ENCODE measurements around the gene DPH5.

Gene DPH5

GRCh38 chr1:101050869-101051268, 25.3 kb upstream of the DPH5 start:
- no peaks in the 10 kb centered on the region for H3K9me3 ChIP-seq (ENCODE audit: control extremely low read depth in 1 of 5, control insufficient read depth in 4 of 5, insufficient read depth in 2 of 5, low read depth in 1 of 5, low read length in 4 of 5)
- no peaks in the 10 kb centered on the region for H3K4me1 ChIP-seq (ENCODE audit: control extremely low read depth in 1 of 4, control insufficient read depth in 4 of 4, insufficient read depth in 4 of 4, low read length in 3 of 4)
- CTCF ChIA-PET, result interaction anchor here (0.9 to 1.6 kb wide), 5 partner anchors 14 to 237 kb away, joined by 3 to 4 read pairs (median 4); no protein-coding TSS in a partner anchor
- no peak overlapping the region for H3K27ac ChIP-seq (ENCODE audit: insufficient read depth in 1 of 2, low read depth in 1 of 2, low read length in 2 of 2, poor library complexity in 1 of 2, severe bottlenecking in 2 of 2)
- 100% methylated on average over 1 of the region's 2 CpGs for WGBS (ENCODE audit: insufficient coverage)
- DNase-seq, result no peak
- H3K4me3 ChIP-seq (ENCODE audit: control insufficient read depth in 1 of 7, extremely low read depth in 1 of 7, insufficient read depth in 4 of 7, low read depth in 2 of 7, low read length in 6 of 7), result no peak overlapping the region
- peaks cover 0 to 8% (median 2%) of the 10 kb centered on the region in 4 experiments for H3K36me3 ChIP-seq (ENCODE audit: control insufficient read depth in 4 of 4, insufficient read depth in 4 of 4, low read length in 3 of 4)
- POLR2A ChIA-PET, result no interaction called here
- no peaks in the 10 kb centered on the region for H3K27me3 ChIP-seq (replicated peaks in 2 of 5; ENCODE audit: control insufficient read depth in 4 of 5, insufficient read depth in 5 of 5, low read length in 4 of 5)

GRCh38 chr1:101044749-101045148, 19.2 kb upstream of the DPH5 start:
- no peak for DNase-seq
- H3K27ac ChIP-seq (ENCODE audit: insufficient read depth in 1 of 2, low read depth in 1 of 2, low read length in 2 of 2, poor library complexity in 1 of 2, severe bottlenecking in 2 of 2), result no peak overlapping the region
- POLR2A ChIA-PET, result interaction anchor here (0.6 kb wide), 1 partner anchor 173 kb away, joined by 3 read pairs; no protein-coding TSS in a partner anchor
- H3K9me3 ChIP-seq (ENCODE audit: control extremely low read depth in 1 of 5, control insufficient read depth in 4 of 5, insufficient read depth in 2 of 5, low read depth in 1 of 5, low read length in 4 of 5), result peaks cover 0 to 20% (median 11%) of the 10 kb centered on the region in 5 experiments
- no peaks in the 10 kb centered on the region for H3K4me1 ChIP-seq (ENCODE audit: control extremely low read depth in 1 of 4, control insufficient read depth in 4 of 4, insufficient read depth in 4 of 4, low read length in 3 of 4)
- no peaks in the 10 kb centered on the region for H3K27me3 ChIP-seq (replicated peaks in 2 of 5; ENCODE audit: control insufficient read depth in 4 of 5, insufficient read depth in 5 of 5, low read length in 4 of 5)
- CTCF ChIA-PET, result interaction anchor here (0.6 to 5.7 kb wide), 15 partner anchors 10 to 246 kb away, joined by 3 to 36 read pairs (median 4); partner anchors contain the start of gene S1PR1
- no peak overlapping the region for H3K4me3 ChIP-seq (ENCODE audit: control insufficient read depth in 1 of 7, extremely low read depth in 1 of 7, insufficient read depth in 4 of 7, low read depth in 2 of 7, low read length in 6 of 7)
- peaks cover 3 to 21% (median 9%) of the 10 kb centered on the region in 4 experiments for H3K36me3 ChIP-seq (ENCODE audit: control insufficient read depth in 4 of 4, insufficient read depth in 4 of 4, low read length in 3 of 4)

GRCh38 chr1:101044259-101044658, 18.7 kb upstream of the DPH5 start:
- no peak for DNase-seq
- H3K4me1 ChIP-seq (ENCODE audit: control extremely low read depth in 1 of 4, control insufficient read depth in 4 of 4, insufficient read depth in 4 of 4, low read length in 3 of 4), result no peaks in the 10 kb centered on the region
- H3K9me3 ChIP-seq (ENCODE audit: control extremely low read depth in 1 of 5, control insufficient read depth in 4 of 5, insufficient read depth in 2 of 5, low read depth in 1 of 5, low read length in 4 of 5), result peaks cover 0 to 24% (median 11%) of the 10 kb centered on the region in 5 experiments
- POLR2A ChIA-PET, result interaction anchor here (0.6 kb wide), 1 partner anchor 173 kb away, joined by 3 read pairs; no protein-coding TSS in a partner anchor
- no peak overlapping the region for H3K4me3 ChIP-seq (ENCODE audit: control insufficient read depth in 1 of 7, extremely low read depth in 1 of 7, insufficient read depth in 4 of 7, low read depth in 2 of 7, low read length in 6 of 7)
- peaks cover 3 to 26% (median 12%) of the 10 kb centered on the region in 4 experiments for H3K36me3 ChIP-seq (ENCODE audit: control insufficient read depth in 4 of 4, insufficient read depth in 4 of 4, low read length in 3 of 4)
- CTCF ChIA-PET, result interaction anchor here (0.6 to 5.7 kb wide), 16 partner anchors 10 to 246 kb away, joined by 3 to 36 read pairs (median 4); partner anchors contain the start of gene S1PR1
- no peak overlapping the region for H3K27ac ChIP-seq (ENCODE audit: insufficient read depth in 1 of 2, low read depth in 1 of 2, low read length in 2 of 2, poor library complexity in 1 of 2, severe bottlenecking in 2 of 2)
- H3K27me3 ChIP-seq (replicated peaks in 2 of 5; ENCODE audit: control insufficient read depth in 4 of 5, insufficient read depth in 5 of 5, low read length in 4 of 5), result no peaks in the 10 kb centered on the region

- H3K27ac ChIP-seq (ENCODE audit: insufficient read depth in 1 of 2, low read depth in 1 of 2, low read length in 2 of 2, poor library complexity in 1 of 2, severe bottlenecking in 2 of 2), result no peak overlapping the region
- ChIA-PET CTCF (interaction anchor here (0.9 to 5.7 kb wide), 14 partner anchors 11 to 247 kb away, joined by 3 to 36 read pairs (median 4); partner anchors contain the start of gene S1PR1), POLR2A (no interaction called here)
- H3K4me3 ChIP-seq (ENCODE audit: control insufficient read depth in 1 of 7, extremely low read depth in 1 of 7, insufficient read depth in 4 of 7, low read depth in 2 of 7, low read length in 6 of 7), result no peak overlapping the region
- peaks cover 4 to 28% (median 14%) of the 10 kb centered on the region in 4 experiments for H3K36me3 ChIP-seq (ENCODE audit: control insufficient read depth in 4 of 4, insufficient read depth in 4 of 4, low read length in 3 of 4)
- H3K27me3 ChIP-seq (replicated peaks in 2 of 5; ENCODE audit: control insufficient read depth in 4 of 5, insufficient read depth in 5 of 5, low read length in 4 of 5), result no peaks in the 10 kb centered on the region
- H3K4me1 ChIP-seq (ENCODE audit: control extremely low read depth in 1 of 4, control insufficient read depth in 4 of 4, insufficient read depth in 4 of 4, low read length in 3 of 4), result no peaks in the 10 kb centered on the region
- DNase-seq, result peak; percentile 47 to 71 (median 68)
- WGBS (ENCODE audit: insufficient coverage), result no CpG with 5 or more reads among the region's 2 CpGs
- peaks cover 0 to 26% (median 11%) of the 10 kb centered on the region in 5 experiments for H3K9me3 ChIP-seq (ENCODE audit: control extremely low read depth in 1 of 5, control insufficient read depth in 4 of 5, insufficient read depth in 2 of 5, low read depth in 1 of 5, low read length in 4 of 5)
Observed at GRCh38 chr1:101043776-101044175, 18.2 kb upstream of the DPH5 start.

GRCh38 chr1:101041300-101041699, 15.7 kb upstream of the DPH5 start:
- WGBS (ENCODE audit: insufficient coverage), result no CpG with 5 or more reads among the region's 1 CpG
- ChIA-PET POLR2A (no interaction called here), CTCF (interaction anchor here (1.5 to 5.7 kb wide), 3 partner anchors 10 to 314 kb away, joined by 5 to 36 read pairs (median 8); no protein-coding TSS in a partner anchor)
- no peaks in the 10 kb centered on the region for H3K27me3 ChIP-seq (replicated peaks in 2 of 5; ENCODE audit: control insufficient read depth in 4 of 5, insufficient read depth in 5 of 5, low read length in 4 of 5)
- peaks cover 6 to 34% (median 20%) of the 10 kb centered on the region in 4 experiments for H3K36me3 ChIP-seq (ENCODE audit: control insufficient read depth in 4 of 4, insufficient read depth in 4 of 4, low read length in 3 of 4)
- no peaks in the 10 kb centered on the region for H3K4me1 ChIP-seq (ENCODE audit: control extremely low read depth in 1 of 4, control insufficient read depth in 4 of 4, insufficient read depth in 4 of 4, low read length in 3 of 4)
- H3K27ac ChIP-seq (ENCODE audit: insufficient read depth in 1 of 2, low read depth in 1 of 2, low read length in 2 of 2, poor library complexity in 1 of 2, severe bottlenecking in 2 of 2), result no peak overlapping the region
- DNase-seq, result no peak
- H3K9me3 ChIP-seq (ENCODE audit: control extremely low read depth in 1 of 5, control insufficient read depth in 4 of 5, insufficient read depth in 2 of 5, low read depth in 1 of 5, low read length in 4 of 5), result peaks cover 2 to 29% (median 11%) of the 10 kb centered on the region in 5 experiments
- H3K4me3 ChIP-seq (ENCODE audit: control insufficient read depth in 1 of 7, extremely low read depth in 1 of 7, insufficient read depth in 4 of 7, low read depth in 2 of 7, low read length in 6 of 7), result no peak overlapping the region

GRCh38 chr1:101040666-101041065, 15.1 kb upstream of the DPH5 start:
- H3K4me3 ChIP-seq (ENCODE audit: control insufficient read depth in 1 of 7, extremely low read depth in 1 of 7, insufficient read depth in 4 of 7, low read depth in 2 of 7, low read length in 6 of 7), result no peak overlapping the region
- peaks cover 6 to 32% (median 19%) of the 10 kb centered on the region in 4 experiments for H3K36me3 ChIP-seq (ENCODE audit: control insufficient read depth in 4 of 4, insufficient read depth in 4 of 4, low read length in 3 of 4)
- ChIA-PET POLR2A (no interaction called here), CTCF (interaction anchor here (1.5 to 5.7 kb wide), 3 partner anchors 9 to 314 kb away, joined by 5 to 36 read pairs (median 8); no protein-coding TSS in a partner anchor)
- no peaks in the 10 kb centered on the region for H3K27me3 ChIP-seq (replicated peaks in 2 of 5; ENCODE audit: control insufficient read depth in 4 of 5, insufficient read depth in 5 of 5, low read length in 4 of 5)
- no peak for DNase-seq
- H3K9me3 ChIP-seq (ENCODE audit: control extremely low read depth in 1 of 5, control insufficient read depth in 4 of 5, insufficient read depth in 2 of 5, low read depth in 1 of 5, low read length in 4 of 5), result peaks cover 2 to 29% (median 11%) of the 10 kb centered on the region in 5 experiments
- H3K4me1 ChIP-seq (ENCODE audit: control extremely low read depth in 1 of 4, control insufficient read depth in 4 of 4, insufficient read depth in 4 of 4, low read length in 3 of 4), result no peaks in the 10 kb centered on the region
- WGBS (ENCODE audit: insufficient coverage), result 100% methylated on average over 2 of the region's 2 CpGs
- H3K27ac ChIP-seq (ENCODE audit: insufficient read depth in 1 of 2, low read depth in 1 of 2, low read length in 2 of 2, poor library complexity in 1 of 2, severe bottlenecking in 2 of 2), result no peak overlapping the region

- Histone ChIP-seq H3K27me3 (replicated peaks in 2 of 5; ENCODE audit: control insufficient read depth in 4 of 5, insufficient read depth in 5 of 5, low read length in 4 of 5) (no peaks in the 10 kb centered on the region), H3K36me3 (ENCODE audit: control insufficient read depth in 4 of 4, insufficient read depth in 4 of 4, low read length in 3 of 4) (peaks cover 6 to 32% (median 19%) of the 10 kb centered on the region in 4 experiments), H3K9me3 (ENCODE audit: control extremely low read depth in 1 of 5, control insufficient read depth in 4 of 5, insufficient read depth in 2 of 5, low read depth in 1 of 5, low read length in 4 of 5) (peaks cover 2 to 29% (median 11%) of the 10 kb centered on the region in 5 experiments), H3K4me3 (ENCODE audit: control insufficient read depth in 1 of 7, extremely low read depth in 1 of 7, insufficient read depth in 4 of 7, low read depth in 2 of 7, low read length in 6 of 7) (no peak overlapping the region), H3K27ac (ENCODE audit: insufficient read depth in 1 of 2, low read depth in 1 of 2, low read length in 2 of 2, poor library complexity in 1 of 2, severe bottlenecking in 2 of 2) (no peak overlapping the region), H3K4me1 (ENCODE audit: control extremely low read depth in 1 of 4, control insufficient read depth in 4 of 4, insufficient read depth in 4 of 4, low read length in 3 of 4) (no peaks in the 10 kb centered on the region)
- WGBS (ENCODE audit: insufficient coverage), result no CpG with 5 or more reads among the region's 1 CpG
- ChIA-PET POLR2A (no interaction called here), CTCF (no interaction called here)
- DNase-seq, result no peak
Observed at GRCh38 chr1:101039245-101039644, 13.7 kb upstream of the DPH5 start.

Measured in common myeloid progenitor, CD34-positive (primary cell).